Measurements from ENCODE around the gene NUDT3. TPM values are rescaled to one million over a fixed set of nuclear protein-coding genes. Genes with fewer than 3 reads are reported as not detected.
"Not testable (repeated sequence)": the region's sequence is repeated elsewhere in the genome, so short reads cannot be mapped to it uniquely, and the experiment has no call there.

NUDT3 gene
- total RNA-seq, 1 donor from 2014 or later, result 38.2 TPM

DNA sequence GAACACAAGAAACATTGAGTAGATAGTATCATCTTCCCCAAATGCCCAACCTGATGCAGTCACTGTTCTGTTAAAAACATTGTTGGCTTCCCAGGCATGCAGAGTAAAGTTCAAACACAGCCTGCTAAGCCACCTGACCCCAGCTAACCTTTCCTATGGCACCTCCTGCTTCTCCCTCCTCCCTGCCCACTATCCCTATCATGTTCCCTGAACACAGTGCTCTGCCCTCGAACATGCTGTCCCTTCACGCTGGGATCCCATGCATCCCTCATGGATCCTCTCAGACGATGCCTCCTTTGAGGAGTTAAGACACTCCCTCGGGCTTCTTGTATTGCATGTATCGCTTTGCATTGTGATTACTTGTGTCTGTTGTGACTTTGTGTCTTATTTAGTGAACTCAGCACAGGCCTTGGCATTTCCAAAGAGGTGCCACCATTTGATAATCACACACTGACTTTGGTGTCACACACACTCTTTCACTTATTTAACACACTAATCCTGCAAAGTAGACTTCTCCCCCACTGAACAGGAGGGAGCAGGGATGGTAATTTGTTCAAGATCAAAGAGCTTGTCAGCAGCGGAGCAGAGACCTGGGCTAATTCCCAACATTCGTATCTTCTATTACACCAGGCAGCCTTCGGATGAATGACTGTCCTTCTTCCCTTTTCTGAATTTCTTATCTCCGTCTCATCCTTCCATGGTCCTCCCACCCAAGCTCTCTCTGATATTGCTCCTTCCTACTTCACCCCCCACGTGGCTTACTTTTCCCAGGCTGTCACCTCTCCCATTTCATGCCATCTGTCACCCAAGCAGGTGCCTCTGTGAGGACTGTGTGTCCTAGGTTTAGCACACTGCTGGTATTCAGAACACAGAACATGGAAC is 115.3 kb downstream of the NUDT3 start:
- DNase-seq (ENCODE audit: low spot score), result no peak
- intact Hi-C loops (cut with DNase I), result no loop called here

DNA sequence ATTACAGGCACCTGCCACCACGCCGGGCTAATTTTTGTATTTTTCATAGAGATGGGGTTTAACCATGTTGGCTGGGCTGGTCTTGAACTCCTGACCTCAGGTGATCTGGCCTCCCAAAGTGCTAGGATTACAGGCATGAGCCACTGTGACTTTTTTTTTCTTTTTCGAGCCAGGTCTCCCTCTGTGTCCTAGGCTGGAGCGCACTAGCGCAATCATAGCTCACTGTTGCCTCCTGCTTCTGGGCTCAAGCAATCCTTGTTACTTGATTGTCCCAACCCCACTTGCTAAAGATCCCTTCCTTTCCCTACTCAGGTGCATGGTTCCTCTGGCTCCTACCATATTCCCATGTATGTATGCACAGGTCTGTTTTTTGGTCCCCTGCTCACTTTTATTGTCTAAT is 116.3 kb downstream of the NUDT3 start:
- DNase-seq (ENCODE audit: low spot score), result no peak
- intact Hi-C loops (cut with DNase I), result no loop called here

DNA sequence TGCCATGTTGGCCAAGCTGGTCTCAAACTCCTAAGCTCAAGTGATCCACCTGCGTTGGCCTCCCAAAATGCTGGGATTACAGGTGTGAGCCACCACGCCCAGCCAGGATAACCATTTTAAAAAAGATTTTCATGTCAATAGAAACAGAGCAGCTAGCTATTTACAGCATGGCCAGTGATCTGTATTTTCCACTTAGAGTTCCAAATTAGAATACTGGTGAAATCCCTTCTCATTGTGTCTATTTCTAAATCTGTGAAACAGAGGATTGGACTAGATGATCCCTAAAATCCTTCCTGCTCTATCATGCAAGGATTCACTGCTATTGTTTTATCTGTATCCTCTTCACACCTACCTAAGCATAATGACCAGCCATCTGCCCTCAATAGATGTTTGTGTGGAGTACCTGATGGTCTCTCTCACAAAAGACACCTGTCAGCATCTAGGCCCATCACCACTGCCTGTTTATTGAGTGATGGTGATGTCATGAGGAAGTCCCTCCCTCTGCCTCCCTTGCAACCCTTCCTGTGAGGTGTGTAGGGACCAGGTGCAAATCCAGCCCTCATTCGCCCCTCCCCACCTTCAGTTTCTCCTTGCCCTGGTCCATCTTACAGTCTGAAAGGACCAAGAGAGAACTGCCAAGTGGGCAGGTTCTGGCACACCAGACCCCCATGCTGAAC is 117.2 kb downstream of the NUDT3 start:
- intact Hi-C loops (cut with DNase I), result no loop called here
- no peak for DNase-seq (ENCODE audit: low spot score)

DNA sequence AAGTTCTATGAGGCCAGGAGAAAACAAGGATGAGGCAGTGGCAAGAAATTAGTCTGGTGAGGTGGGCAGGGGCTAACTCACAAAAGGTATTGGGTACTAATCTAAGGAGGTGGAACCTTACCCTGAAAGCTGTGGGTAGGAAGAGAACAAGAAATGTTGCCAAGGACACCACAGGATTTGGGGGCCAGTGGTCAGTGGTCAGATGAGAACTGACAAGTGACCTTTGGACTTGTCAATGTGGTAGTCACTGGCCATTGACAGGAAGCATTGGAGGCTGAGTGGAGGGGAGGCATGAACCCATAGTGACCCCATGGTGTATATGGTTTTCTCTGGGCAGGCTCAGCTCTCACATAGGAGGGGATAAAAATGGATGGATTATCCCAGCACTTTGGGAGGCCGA is 118.3 kb downstream of the NUDT3 start:
- no peak for DNase-seq (ENCODE audit: low spot score)
- intact Hi-C loops (cut with DNase I), result no loop called here

DNA sequence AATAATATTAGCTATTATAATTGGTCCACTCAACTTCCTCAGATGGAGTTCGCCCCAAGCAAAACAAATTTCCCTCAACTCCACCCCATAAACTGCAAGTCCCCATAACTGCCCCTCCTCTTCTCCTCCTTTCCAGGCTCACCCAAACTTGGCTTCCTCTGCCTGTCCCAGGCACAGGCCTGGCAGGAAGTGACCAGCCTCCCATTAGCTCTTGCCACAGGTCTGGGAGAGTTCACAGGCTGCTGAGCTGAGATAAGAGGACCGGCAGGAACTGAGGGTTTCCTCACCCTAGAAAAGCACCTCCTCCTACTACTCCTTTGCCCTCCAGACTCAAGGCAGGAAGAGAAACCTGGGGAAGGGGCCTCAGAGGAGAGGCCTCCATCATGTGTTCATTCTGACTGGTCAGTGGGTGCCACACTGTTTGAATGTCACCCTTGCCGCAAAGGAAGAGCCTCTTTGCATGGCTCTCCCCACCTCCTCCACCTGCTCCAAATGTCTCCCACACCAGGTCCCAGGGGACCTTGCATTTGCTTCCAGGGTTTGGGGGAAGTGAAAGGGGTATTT is 119.1 kb downstream of the NUDT3 start:
- DNase-seq (ENCODE audit: low spot score), result peak; percentile 84
- intact Hi-C loops (cut with DNase I), result no loop called here

DNA sequence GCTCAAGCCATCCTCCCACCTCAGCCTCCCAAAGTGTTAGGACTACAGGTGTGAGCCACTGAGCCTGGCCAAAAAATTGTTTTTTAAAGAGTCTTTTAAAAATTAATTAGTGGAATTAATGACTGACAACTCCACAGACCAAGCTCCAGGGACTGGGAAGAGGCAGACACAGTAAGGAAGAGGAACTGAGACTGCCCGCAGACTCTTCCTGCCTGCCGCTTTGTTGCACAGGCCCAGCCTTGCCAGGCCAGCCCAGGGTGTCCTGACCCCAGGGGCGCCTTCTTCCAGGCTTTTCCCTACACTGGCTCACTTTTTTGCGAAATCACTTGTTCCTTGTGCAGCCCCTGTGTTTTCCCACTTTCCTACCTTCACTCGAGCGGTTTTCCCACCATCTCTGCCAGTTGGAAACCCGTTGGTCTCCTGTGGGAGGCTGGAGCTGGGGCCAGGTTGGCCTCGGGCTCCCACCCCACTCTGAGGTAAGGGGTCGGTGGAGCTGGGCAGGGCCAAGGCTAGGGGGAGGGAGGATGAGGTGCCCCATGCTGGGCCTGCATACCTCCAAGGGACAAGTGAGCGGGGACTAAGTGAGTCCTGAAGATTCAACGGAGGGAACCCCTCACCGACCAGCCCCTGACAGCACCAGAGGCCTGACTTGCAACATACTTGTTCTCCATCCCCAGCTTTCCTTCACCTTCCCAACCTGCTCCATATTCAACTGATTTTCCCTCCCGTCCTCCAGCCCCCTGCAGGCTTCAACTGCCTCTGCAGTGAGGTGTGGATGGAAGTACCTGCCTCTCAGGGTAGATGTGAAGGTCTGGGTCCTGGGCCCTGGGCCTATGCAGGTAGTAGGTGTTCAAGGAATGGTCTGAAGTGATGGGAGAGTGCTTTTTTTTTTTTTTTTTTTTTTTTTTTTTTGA is 120.2 kb downstream of the NUDT3 start:
- peak; percentile 84 for DNase-seq (ENCODE audit: low spot score)
- intact Hi-C loops (cut with DNase I), result no loop called here

DNA sequence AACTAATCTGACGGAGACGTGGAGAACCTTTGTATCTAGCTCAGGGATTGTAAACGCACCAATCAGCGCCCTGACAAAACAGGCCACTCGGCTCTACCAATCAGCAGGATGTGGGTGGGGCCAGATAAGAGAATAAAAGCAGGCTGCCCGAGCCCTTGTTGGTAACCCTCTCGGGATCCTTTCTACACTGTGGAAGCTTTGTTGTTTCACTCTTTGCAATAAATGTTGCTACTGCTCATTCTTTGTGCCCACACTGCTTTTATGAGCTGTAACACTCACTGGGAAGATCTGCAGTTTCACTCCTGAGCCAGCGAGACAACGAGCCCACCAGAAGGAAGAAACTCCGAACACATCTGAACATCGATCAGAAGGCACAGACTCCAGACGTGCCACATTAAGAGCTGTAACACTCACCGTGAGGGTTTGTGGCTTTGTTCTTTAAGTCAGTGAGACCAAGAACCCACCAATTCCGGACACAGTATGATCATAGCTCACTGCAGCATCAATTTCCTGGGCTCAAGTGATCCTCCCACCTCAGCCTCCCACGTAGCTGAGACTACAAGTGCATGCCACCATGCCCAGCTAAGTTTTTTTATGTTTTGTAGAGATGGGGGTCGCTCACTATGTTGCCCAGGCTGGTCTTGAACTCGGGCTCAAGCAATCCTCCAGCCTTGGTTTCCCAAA is 122.7 kb downstream of the NUDT3 start:
- DNase-seq (ENCODE audit: low spot score); intact Hi-C loops (cut with DNase I): not testable (repeated sequence)

DNA sequence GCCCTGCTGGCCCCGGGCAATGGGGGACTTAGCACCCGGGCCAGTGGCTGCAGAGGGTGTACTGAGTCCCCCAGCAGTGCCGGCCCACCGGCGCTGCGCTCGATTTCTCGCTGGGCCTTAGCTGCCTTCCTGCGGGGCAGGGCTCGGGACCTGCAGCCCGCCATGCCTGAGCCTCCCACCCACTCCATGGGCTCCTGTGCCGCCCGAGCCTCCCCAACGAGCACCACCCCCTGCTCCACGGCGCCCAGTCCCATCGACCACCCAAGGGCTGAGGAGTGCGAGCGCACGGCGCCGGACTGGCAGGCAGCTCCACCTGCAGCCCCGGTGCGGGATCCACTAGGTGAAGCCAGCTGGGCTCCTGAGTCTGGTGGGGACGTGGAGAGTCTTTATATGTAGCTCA is 123.3 kb downstream of the NUDT3 start:
- DNase-seq (ENCODE audit: low spot score); intact Hi-C loops (cut with DNase I): not testable (repeated sequence)

DNA sequence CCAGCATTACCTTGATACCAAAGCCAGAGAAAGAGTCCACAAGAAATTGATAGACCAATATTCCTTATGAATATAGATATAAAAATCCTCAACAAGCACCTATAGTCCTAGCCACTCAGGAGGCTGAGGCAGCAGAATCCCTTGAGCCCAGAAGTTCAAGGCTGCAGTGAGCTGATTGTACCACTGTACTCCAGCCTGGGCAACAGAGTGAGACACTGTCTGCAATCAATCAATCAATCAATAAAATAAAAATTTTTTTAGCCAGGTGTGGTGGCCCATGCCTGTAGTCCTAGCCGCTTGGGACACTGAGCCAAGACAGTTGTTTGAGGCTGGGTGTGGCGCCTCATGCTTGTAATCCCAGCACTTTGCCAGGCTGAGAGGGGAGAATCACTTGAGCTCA is 124.7 kb downstream of the NUDT3 start:
- DNase-seq (ENCODE audit: low spot score), result no peak
- intact Hi-C loops (cut with DNase I), result no loop called here

DNA sequence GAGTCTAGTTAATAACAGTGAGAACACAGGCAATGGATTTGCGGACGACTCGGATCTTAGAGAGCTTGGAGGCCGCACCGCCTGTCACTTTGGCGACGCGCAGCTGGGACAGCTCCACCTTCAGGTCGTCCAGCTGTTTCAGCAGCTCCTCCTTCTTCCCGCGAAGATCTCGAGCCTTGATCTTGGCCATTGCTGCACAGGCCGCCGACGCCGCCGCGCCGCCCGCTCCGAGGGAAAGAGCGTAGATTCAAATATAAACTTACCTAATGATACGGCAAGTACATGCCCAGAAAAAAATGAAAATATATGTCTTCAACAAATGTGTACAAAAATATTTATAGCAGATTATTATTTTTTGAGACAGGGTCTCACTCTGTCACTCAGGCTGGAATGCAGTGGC is 129.0 kb downstream of the NUDT3 start:
- intact Hi-C loops (cut with DNase I); DNase-seq (ENCODE audit: low spot score): not testable (repeated sequence)

DNA sequence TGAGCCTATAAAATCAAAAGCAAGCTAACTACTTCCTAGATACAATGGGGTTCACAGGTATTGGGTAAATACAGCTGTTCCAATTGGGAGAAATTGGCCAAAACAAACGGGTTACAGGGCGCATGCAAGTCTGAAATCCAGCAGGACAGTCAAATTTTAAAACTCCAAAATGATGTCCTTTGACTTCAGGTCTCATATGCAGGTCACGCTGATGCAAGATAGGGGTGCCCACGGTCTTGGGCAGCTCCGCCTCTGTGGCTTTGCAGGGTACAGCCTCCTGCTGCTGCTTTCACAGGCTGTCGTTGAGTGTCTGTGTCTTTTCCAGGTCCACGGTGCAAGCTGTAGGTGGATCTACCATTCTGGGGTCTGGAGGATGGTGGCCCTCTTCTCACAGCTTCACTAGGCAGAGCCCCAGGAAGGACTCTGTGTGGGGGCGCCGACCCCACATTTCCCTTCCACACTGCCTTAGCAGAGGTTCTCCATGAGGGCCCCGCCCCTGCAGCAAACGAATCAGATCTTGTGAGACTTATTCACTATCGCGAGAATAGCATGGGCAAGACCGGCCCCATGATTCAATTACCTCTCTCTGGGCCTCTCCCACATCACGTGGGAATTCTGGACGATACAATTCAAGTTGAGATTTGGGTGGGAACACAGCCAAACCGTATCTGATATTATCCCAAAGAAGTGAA is 131.7 kb downstream of the NUDT3 start:
- no peak for DNase-seq (ENCODE audit: low spot score)
- intact Hi-C loops (cut with DNase I), result no loop called here

DNA sequence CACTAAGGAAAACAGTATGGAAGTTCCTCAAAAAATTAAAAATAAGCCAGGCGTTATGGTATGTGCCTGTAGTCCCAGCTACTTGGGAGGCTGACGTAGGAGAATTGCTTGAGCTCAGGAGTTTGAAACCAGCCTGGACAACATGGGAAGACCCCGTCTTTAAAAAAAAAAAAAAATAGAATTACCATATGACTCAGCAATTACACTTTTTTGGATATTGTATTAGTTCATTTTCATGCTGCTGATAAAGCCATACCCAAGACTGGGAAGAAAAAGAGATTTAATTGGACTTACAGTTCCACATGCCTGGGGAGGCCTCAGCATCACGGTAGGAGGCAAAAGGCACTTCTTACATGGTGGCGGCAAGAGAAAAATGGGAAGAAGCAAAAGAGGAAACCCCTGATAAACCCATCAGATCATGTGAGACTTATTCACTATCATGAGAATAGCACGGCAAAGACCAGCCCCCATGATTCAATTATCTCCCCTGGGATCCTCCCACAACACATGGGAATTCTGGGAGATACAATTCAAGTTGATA is 132.9 kb downstream of the NUDT3 start:
- DNase-seq (ENCODE audit: low spot score), result no peak
- intact Hi-C loops (cut with DNase I), result no loop called here

DNA sequence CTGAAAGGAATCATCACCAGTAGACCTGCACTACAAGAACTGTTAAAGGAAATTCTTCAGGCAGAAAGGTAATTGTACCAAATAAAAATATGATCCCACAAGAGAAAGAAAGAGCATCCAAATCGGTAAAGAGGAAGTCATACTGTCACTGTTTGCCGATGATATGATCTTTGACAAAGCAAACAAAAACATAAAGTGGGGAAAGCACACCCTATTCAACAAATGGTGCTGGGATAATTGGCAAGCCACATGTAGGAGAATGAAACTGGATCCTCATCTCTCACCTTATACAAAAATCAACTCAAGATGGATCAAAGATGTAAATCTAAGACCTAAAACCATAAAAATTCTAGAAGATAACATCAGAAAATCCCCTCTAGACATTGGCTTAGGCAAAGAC is 140.1 kb downstream of the NUDT3 start:
- intact Hi-C loops (cut with DNase I); DNase-seq (ENCODE audit: low spot score): not testable (repeated sequence)

DNA sequence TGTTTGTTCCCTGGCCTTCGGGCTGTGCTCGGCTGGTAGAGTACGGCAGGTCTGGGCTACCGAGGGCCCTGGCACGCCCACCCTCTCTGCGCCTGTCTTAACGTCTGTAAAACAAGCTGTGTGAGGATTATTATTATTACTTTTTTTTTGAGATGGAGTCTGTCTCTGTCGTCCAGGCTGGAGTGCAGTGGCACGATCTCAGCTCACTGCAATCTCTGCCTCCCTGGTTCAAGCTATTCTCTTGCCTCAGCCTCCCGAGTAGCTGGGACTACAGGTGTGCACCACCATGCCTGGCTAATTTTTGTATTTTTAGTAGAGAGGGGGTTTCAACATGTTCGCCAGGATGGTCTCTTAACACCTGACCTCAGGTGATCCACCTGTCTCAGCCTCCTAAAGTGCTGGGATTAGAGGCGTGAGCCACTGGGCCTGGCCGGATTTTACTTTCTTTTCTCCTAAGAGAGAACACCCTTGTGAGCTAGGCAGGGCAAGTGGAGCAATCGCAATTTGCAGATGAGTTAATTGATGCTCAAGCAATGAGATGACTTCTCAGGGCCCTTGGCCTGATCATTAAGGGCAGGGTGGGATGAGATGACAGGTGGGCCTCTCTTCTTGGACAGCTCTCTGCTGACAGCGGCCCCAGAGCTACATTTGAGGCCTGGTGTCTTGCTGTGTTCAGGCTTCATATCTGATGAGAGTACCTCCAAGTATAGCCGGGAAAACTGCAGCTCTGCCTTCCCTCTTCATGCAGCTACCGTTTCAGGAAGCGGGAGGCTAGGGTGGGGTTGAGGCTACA is 142.8 kb downstream of the NUDT3 start:
- no peak for DNase-seq (ENCODE audit: low spot score)
- intact Hi-C loops (cut with DNase I), result loop anchor here (1.0 to 5.0 kb wide), 3 partner anchors 52 to 165 kb away; no protein-coding TSS in a partner anchor

DNA sequence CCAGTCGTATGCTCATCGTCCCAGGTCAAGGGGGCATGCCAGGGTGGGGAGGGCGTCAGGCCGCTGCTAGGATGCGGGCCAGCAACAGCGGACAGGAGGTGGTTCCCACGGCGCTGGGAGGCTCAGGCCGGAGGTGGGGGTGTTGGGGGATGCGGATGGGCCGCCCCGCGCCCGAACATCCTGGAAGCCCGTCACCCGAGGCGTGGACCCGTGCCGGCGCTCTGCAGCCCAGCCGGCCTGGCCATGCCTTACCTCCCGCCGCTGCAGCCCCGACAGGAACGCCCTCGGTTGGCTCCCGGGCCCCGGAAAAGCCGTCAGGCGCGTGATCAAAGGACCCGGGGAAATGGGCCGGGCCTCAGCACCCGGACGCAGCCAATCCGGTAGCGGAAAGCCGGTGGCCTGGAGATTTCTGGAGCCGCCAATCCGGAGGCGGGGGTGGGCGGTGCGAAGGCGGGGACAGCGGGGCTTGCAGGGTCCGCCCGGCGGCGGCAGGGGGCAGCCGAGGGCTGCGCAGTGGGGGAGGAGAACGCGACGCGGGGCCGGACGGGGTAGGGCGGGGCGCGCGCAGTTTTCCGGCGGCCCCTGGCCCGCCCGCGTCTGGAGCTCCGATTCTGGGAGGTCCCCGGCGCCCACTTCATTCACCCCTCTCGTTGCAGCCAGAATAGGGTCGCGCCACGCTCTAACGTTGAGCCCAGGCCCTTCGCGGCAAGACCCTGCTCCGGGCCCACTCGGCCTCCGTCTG is 143.6 kb downstream of the NUDT3 start, which contains the start of gene SMIM29:
SMIM29 (minus strand) TSS at position 280 of the 742 bp plus-strand sequence. CDS start 1,215 bp downstream, outside the sequence.
- intact Hi-C loops (cut with DNase I), result loop anchor here (1.0 to 5.0 kb wide), 3 partner anchors 52 to 166 kb away; no protein-coding TSS in a partner anchor
- peak; percentile 99 for DNase-seq (ENCODE audit: low spot score)

DNA sequence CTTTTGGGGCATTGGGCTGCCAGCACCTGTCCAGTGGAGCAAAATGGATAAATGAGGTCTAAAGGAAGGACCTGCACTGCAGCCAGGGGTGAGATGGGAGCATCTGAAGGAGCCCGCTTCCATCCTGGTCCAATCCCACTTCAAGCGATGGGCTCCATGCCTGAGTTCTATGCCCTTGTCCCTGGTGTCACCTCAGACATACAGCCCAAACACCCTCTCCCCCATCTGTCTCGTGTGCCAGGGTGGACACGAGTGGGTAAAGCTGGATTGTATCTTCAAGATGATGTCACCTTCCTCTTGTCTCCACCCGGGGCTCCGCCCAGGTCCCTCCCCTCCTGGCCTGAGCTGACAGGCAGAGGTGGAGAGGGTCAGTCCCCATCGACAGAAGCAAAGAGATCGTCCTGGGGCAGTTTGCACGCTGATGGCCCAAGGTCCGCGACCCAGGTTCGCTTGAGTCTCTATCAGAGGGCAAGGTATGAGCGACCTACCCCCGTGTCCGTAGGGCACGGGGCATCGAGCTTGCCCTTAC is 144.2 kb downstream of the NUDT3 start:
- peak; percentile 84 for DNase-seq (ENCODE audit: low spot score)
- intact Hi-C loops (cut with DNase I), result loop anchor here (2.0 to 5.0 kb wide), 2 partner anchors 51 to 167 kb away; no protein-coding TSS in a partner anchor
